ENCODE data around the gene MEGF6. TPM values are rescaled to one million over a fixed set of nuclear protein-coding genes. Genes with fewer than 3 reads are reported as not detected.

The MEGF6 gene
- total RNA-seq, 1 donor from 2014 or later: 35.4 TPM

Small RNA genes lying within 50 kb of the gene (microRNA-seq; reads per million reads assigned to microRNA genes)
- gene MIR551A: 2.5 reads per million

Other genes starting within 250 kb of the MEGF6 start
- 20.6 TPM for gene ARHGEF16, start 156.8 kb downstream of the MEGF6 start, total RNA-seq
- gene TPRG1L, start 13.5 kb upstream of the MEGF6 start, total RNA-seq: 35.4 TPM
- 18.9 TPM for gene WRAP73, start 38.6 kb upstream of the MEGF6 start, total RNA-seq
- not detected for gene TP73, start 41.0 kb upstream of the MEGF6 start, total RNA-seq
- gene CCDC27, start 140.9 kb upstream of the MEGF6 start, total RNA-seq: not detected
- gene SMIM1, start 161.2 kb upstream of the MEGF6 start, total RNA-seq: 9.2 TPM
- 32.5 TPM for gene LRRC47, start 185.0 kb upstream of the MEGF6 start, total RNA-seq
- gene CEP104, start 245.7 kb upstream of the MEGF6 start, total RNA-seq: 53.9 TPM
- gene DFFB, start 246.0 kb upstream of the MEGF6 start, total RNA-seq: 9.3 TPM